Mesenchymal stem cell (in vitro differentiated cells and primary cell): Measurements from ENCODE around the gene COL27A1.

Experiments used
- DNase-seq: peaks from one replicate; pipeline ENCODE4 v3.0.0-alpha.2; 2013
- H2AFZ ChIP-seq: one replicate; pipeline ENCODE4 v1.6.1; 2013; ENCODE audit warnings: low read depth, mild to moderate bottlenecking, control low read depth, inconsistent platforms, low read length, moderate library complexity
- H2AK5ac ChIP-seq: 2 replicates; pipeline ENCODE4 v1.6.1; 2013; ENCODE audit warnings: low read length, moderate library complexity, mild to moderate bottlenecking, inconsistent platforms; ENCODE audit not compliant: severe bottlenecking
- H2BK120ac ChIP-seq: one replicate; pipeline ENCODE4 v1.6.1; 2013; ENCODE audit warnings: low read depth, mild to moderate bottlenecking, inconsistent platforms, low read length, moderate library complexity
- H2BK12ac ChIP-seq, 2 experiments: one replicate each; pipeline ENCODE4 v1.6.1; 2013; ENCODE audit warnings: inconsistent platforms in 2 of 2, low read length in 2 of 2, mild to moderate bottlenecking in 2 of 2, moderate library complexity in 2 of 2, control low read depth in 1 of 2
- H2BK15ac ChIP-seq: one replicate; pipeline ENCODE4 v1.6.1; 2013; ENCODE audit warnings: mild to moderate bottlenecking, low read depth, inconsistent platforms; ENCODE audit not compliant: poor library complexity, severe bottlenecking
- H2BK5ac ChIP-seq: 2 replicates; pipeline ENCODE4 v1.6.1; 2013; ENCODE audit warnings: low read depth, mild to moderate bottlenecking, low read length, control low read depth, inconsistent platforms; ENCODE audit not compliant: poor library complexity, severe bottlenecking
- H3K14ac ChIP-seq, 2 experiments: one replicate each; pipeline ENCODE4 v1.6.1; 2013; ENCODE audit warnings: inconsistent platforms in 2 of 2, low read length in 2 of 2, control low read depth in 1 of 2, mild to moderate bottlenecking in 1 of 2, moderate library complexity in 1 of 2
- H3K18ac ChIP-seq, 2 experiments: one replicate each; pipeline ENCODE4 v1.6.1; 2013; ENCODE audit warnings: inconsistent platforms in 2 of 2, low read length in 2 of 2, control low read depth in 1 of 2, low read depth in 1 of 2, mild to moderate bottlenecking in 1 of 2
- H3K23ac ChIP-seq, 2 experiments: one replicate each; pipeline ENCODE4 v1.6.1; 2013; ENCODE audit warnings: inconsistent platforms in 2 of 2, low read length in 2 of 2, mild to moderate bottlenecking in 2 of 2, moderate library complexity in 2 of 2, control low read depth in 1 of 2
- H3K27ac ChIP-seq: 2 replicates; pipeline ENCODE4 v1.5.1; 2013; ENCODE audit warnings: mild to moderate bottlenecking, moderate library complexity, low read length, control low read depth, inconsistent platforms; ENCODE audit not compliant: poor library complexity, severe bottlenecking
- H3K27me3 ChIP-seq, 2 experiments: 2 replicates each; pipeline versions ENCODE4 v1.6.1 to v1.7.0; 2013; ENCODE audit warnings: low read length in 2 of 2, mild to moderate bottlenecking in 2 of 2, moderate library complexity in 2 of 2, control low read depth in 1 of 2, inconsistent platforms in 1 of 2; ENCODE audit not compliant: control insufficient read depth in 1 of 2, insufficient read depth in 1 of 2
- H3K36me3 ChIP-seq, 2 experiments: 2 replicates each; pipeline versions ENCODE4 v1.6.1 to v1.7.0; 2013; ENCODE audit warnings: low read length in 2 of 2, control low read depth in 1 of 2, inconsistent platforms in 1 of 2, low read depth in 1 of 2, mild to moderate bottlenecking in 1 of 2; ENCODE audit not compliant: insufficient read depth in 2 of 2, control insufficient read depth in 1 of 2
- H3K4ac ChIP-seq, 2 experiments: one replicate each; pipeline ENCODE4 v1.6.1; 2013; ENCODE audit warnings: inconsistent platforms in 2 of 2, low read length in 2 of 2, mild to moderate bottlenecking in 2 of 2, moderate library complexity in 2 of 2, control low read depth in 1 of 2, low read depth in 1 of 2
- H3K4me1 ChIP-seq: 2 replicates; pipeline ENCODE4 v1.6.1; 2013; ENCODE audit warnings: low read depth, low read length, control low read depth; ENCODE audit not compliant: control insufficient read depth, insufficient read depth
- H3K4me2 ChIP-seq: 2 replicates; pipeline ENCODE4 v1.6.1; 2013; ENCODE audit warnings: low read length, mild to moderate bottlenecking, inconsistent platforms; ENCODE audit not compliant: poor library complexity, severe bottlenecking
- H3K4me3 ChIP-seq, 2 experiments: 2 replicates each; pipeline versions ENCODE4 v1.5.1 to v1.7.0; 2013; ENCODE audit warnings: low read length in 2 of 2, mild to moderate bottlenecking in 2 of 2, control low read depth in 1 of 2, low read depth in 1 of 2; ENCODE audit not compliant: insufficient read depth in 1 of 2
- H3K79me1 ChIP-seq: replicated peaks from 2 replicates; pipeline ENCODE4 v1.6.1; 2013; ENCODE audit warnings: mild to moderate bottlenecking, control low read depth, low read length, inconsistent platforms; ENCODE audit not compliant: poor library complexity, severe bottlenecking
- H3K9ac ChIP-seq: 2 replicates; pipeline ENCODE4 v1.7.0; 2013; ENCODE audit warnings: mild to moderate bottlenecking, low read length, moderate library complexity
- H3K9me3 ChIP-seq: 2 replicates; pipeline ENCODE4 v1.7.0; 2013; ENCODE audit warnings: mild to moderate bottlenecking, low read length; ENCODE audit not compliant: control insufficient read depth
- H4K8ac ChIP-seq: one replicate; pipeline ENCODE4 v1.6.1; 2013; ENCODE audit warnings: inconsistent platforms, mild to moderate bottlenecking, low read length, moderate library complexity
- H4K91ac ChIP-seq: one replicate; pipeline ENCODE4 v1.6.1; 2013; ENCODE audit warnings: mild to moderate bottlenecking, low read length, inconsistent platforms
- WGBS: methylation state at CpG from one replicate; pipeline ENCODE4 v1.1.7; 2013; ENCODE audit warnings: mixed read lengths; 5-methylcytosine and 5-hydroxymethylcytosine counted together

The COL27A1 gene

GRCh38 chr9:114338187-114338586 lies 182.8 kb downstream of the COL27A1 start:
- H3K36me3 ChIP-seq, result peaks cover 64 to 74% of the 10 kb centered on the region in 2 experiments
- no peak overlapping the region for H3K4me2 ChIP-seq
- no peak overlapping the region for H2BK12ac ChIP-seq
- H2BK5ac ChIP-seq, result no peak overlapping the region
- no peak overlapping the region for H3K4me3 ChIP-seq
- DNase-seq, result no peak
- H2BK120ac ChIP-seq, result no peak overlapping the region
- H2AK5ac ChIP-seq, result no peak overlapping the region
- H4K8ac ChIP-seq, result no peak overlapping the region
- no peaks in the 10 kb centered on the region for H3K4me1 ChIP-seq
- H3K27me3 ChIP-seq, result no peaks in the 10 kb centered on the region
- no peak overlapping the region for H3K27ac ChIP-seq
- H3K23ac ChIP-seq, result no peak overlapping the region
- 100% methylated on average over 2 of the region's 2 CpGs for WGBS
- no peaks in the 10 kb centered on the region for H3K9me3 ChIP-seq
- H2AFZ ChIP-seq, result no peak overlapping the region
- no peak overlapping the region for H3K4ac ChIP-seq
- H3K79me1 ChIP-seq, result peaks cover 1% of the 10 kb centered on the region
- H4K91ac ChIP-seq, result no peak overlapping the region
- H3K9ac ChIP-seq, result no peak overlapping the region
- H3K14ac ChIP-seq, result no peak overlapping the region
- H3K18ac ChIP-seq, result no peak overlapping the region
- no peak overlapping the region for H2BK15ac ChIP-seq

- no peak overlapping the region for H2BK15ac ChIP-seq
Observed at GRCh38 chr9:114339130-114339908, 184.0 kb downstream of the COL27A1 start.

GRCh38 chr9:114341152-114341830 lies 186.0 kb downstream of the COL27A1 start:
- Histone ChIP-seq H3K27me3 (no peaks in the 10 kb centered on the region), H2BK120ac (no peak overlapping the region), H3K4ac (no peak overlapping the region), H2AFZ (no peak overlapping the region), H3K14ac (no peak overlapping the region), H3K4me1 (no peaks in the 10 kb centered on the region), H3K4me3 (no peak overlapping the region), H3K9me3 (no peaks in the 10 kb centered on the region), H2BK12ac (no peak overlapping the region), H3K36me3 (peaks cover 89 to 91% of the 10 kb centered on the region in 2 experiments), H3K79me1 (peaks cover 1% of the 10 kb centered on the region), H2BK15ac (no peak overlapping the region), H4K8ac (no peak overlapping the region), H3K23ac (no peak overlapping the region), H3K18ac (no peak overlapping the region), H3K27ac (no peak overlapping the region), H4K91ac (no peak overlapping the region), H3K4me2 (no peak overlapping the region), H2BK5ac (no peak overlapping the region), H3K9ac (no peak overlapping the region), H2AK5ac (no peak overlapping the region)
- 93% methylated on average over 11 of the region's 12 CpGs for WGBS
- DNase-seq, result no peak

More at GRCh38 chr9:114339130-114339908, 184.0 kb downstream of the COL27A1 start:
- WGBS, result 82% methylated on average over 16 of the region's 16 CpGs
- H3K9me3 ChIP-seq, result no peaks in the 10 kb centered on the region
- no peak overlapping the region for H3K18ac ChIP-seq
- no peak overlapping the region for H3K4ac ChIP-seq
- H3K23ac ChIP-seq, result no peak overlapping the region
- H4K8ac ChIP-seq, result no peak overlapping the region
- peaks cover 1% of the 10 kb centered on the region for H3K79me1 ChIP-seq
- H3K4me2 ChIP-seq, result no peak overlapping the region
- no peak overlapping the region for H2BK12ac ChIP-seq
- H2AFZ ChIP-seq, result no peak overlapping the region
- H4K91ac ChIP-seq, result no peak overlapping the region
- H3K36me3 ChIP-seq, result peaks cover 75 to 84% of the 10 kb centered on the region in 2 experiments
- H3K4me3 ChIP-seq, result no peak overlapping the region
- no peak overlapping the region for H2AK5ac ChIP-seq
- H2BK5ac ChIP-seq, result no peak overlapping the region
- no peaks in the 10 kb centered on the region for H3K27me3 ChIP-seq
- H3K27ac ChIP-seq, result no peak overlapping the region
- H3K14ac ChIP-seq, result no peak overlapping the region
- no peak overlapping the region for H3K9ac ChIP-seq
- peak; percentile 57 for DNase-seq
- no peak overlapping the region for H2BK120ac ChIP-seq
- no peaks in the 10 kb centered on the region for H3K4me1 ChIP-seq

- H3K79me1 ChIP-seq, result peaks cover 1% of the 10 kb centered on the region
- no peak overlapping the region for H4K91ac ChIP-seq
- H2BK15ac ChIP-seq, result no peak overlapping the region
- DNase-seq, result no peak
- H3K9ac ChIP-seq, result no peak overlapping the region
- H2AK5ac ChIP-seq, result no peak overlapping the region
- H3K14ac ChIP-seq, result no peak overlapping the region
- H3K4me2 ChIP-seq, result no peak overlapping the region
- no peak overlapping the region for H2BK12ac ChIP-seq
- H3K4ac ChIP-seq, result no peak overlapping the region
- H3K18ac ChIP-seq, result no peak overlapping the region
- H4K8ac ChIP-seq, result no peak overlapping the region
- H2BK120ac ChIP-seq, result no peak overlapping the region
- H3K23ac ChIP-seq, result no peak overlapping the region
- WGBS, result 94% methylated on average over 4 of the region's 4 CpGs
- H3K27ac ChIP-seq, result no peak overlapping the region
- no peaks in the 10 kb centered on the region for H3K27me3 ChIP-seq
- no peaks in the 10 kb centered on the region for H3K4me1 ChIP-seq
- peaks cover 86 to 93% of the 10 kb centered on the region in 2 experiments for H3K36me3 ChIP-seq
- no peak overlapping the region for H2AFZ ChIP-seq
- no peak overlapping the region for H2BK5ac ChIP-seq
- no peaks in the 10 kb centered on the region for H3K9me3 ChIP-seq
- H3K4me3 ChIP-seq, result no peak overlapping the region
Observed at GRCh38 chr9:114341991-114342390, 186.7 kb downstream of the COL27A1 start.
